ENCODE data around the gene FGR.

Gene FGR

GRCh38 chr1:27563341-27563590 lies 71.7 kb downstream of the FGR start:
- TF ChIP-seq CTCF (conservative IDR thresholded peaks at IDR 0.05; ENCODE audit: low read depth, low read length), result no peak
- Histone ChIP-seq H3K36me3 (ENCODE audit: insufficient read depth) (no peaks in the 10 kb centered on the region), H3K79me2 (ENCODE audit: insufficient read depth, low read depth) (no peaks in the 10 kb centered on the region), H3K4me3 (IDR thresholded peaks at IDR 0.05; ENCODE audit: insufficient read depth, low read depth, low read length) (no peak overlapping the region), H3K4me1 (ENCODE audit: low read depth, poor library complexity, severe bottlenecking) (peaks cover 4% of the 10 kb centered on the region), H3K4me2 (no peak overlapping the region), H3K27me3 (ENCODE audit: insufficient read depth, low read depth) (no peaks in the 10 kb centered on the region), H3K27ac (no peak overlapping the region), H2AFZ (ENCODE audit: low read depth) (no peak overlapping the region), H4K20me1 (ENCODE audit: insufficient read depth) (no peaks in the 10 kb centered on the region), H3K9ac (no peak overlapping the region)

GRCh38 chr1:27562534-27563340 lies 72.2 kb downstream of the FGR start:
- Histone ChIP-seq H3K27ac (no peak overlapping the region), H3K4me2 (no peak overlapping the region), H4K20me1 (ENCODE audit: insufficient read depth) (no peaks in the 10 kb centered on the region), H3K79me2 (ENCODE audit: insufficient read depth, low read depth) (no peaks in the 10 kb centered on the region), H3K36me3 (ENCODE audit: insufficient read depth) (no peaks in the 10 kb centered on the region), H2AFZ (ENCODE audit: low read depth) (no peak overlapping the region), H3K4me3 (IDR thresholded peaks at IDR 0.05; ENCODE audit: insufficient read depth, low read depth, low read length) (no peak overlapping the region), H3K27me3 (ENCODE audit: insufficient read depth, low read depth) (no peaks in the 10 kb centered on the region), H3K9ac (no peak overlapping the region), H3K4me1 (ENCODE audit: low read depth, poor library complexity, severe bottlenecking) (peaks cover under 1% of the 10 kb centered on the region)
- no peak for TF ChIP-seq CTCF (conservative IDR thresholded peaks at IDR 0.05; ENCODE audit: low read depth, low read length)
